Mesenteric fat pad (tissue), 1 donor: ENCODE measurements around the gene HPCA. TPM values are rescaled to one million over a fixed set of nuclear protein-coding genes. Genes with fewer than 3 reads are reported as not detected.

Source experiments
- DNase-seq: peaks from one replicate; pipeline ENCODE4 v3.0.0-alpha.2; 2020; ENCODE audit warnings: low spot score
- total RNA-seq: library from RNA; stranded (reverse); fragmentation: NEBNext Ultra II Directional; extraction: Animal tissue kit (Norgen Biotek cat#: 25700); gene quantifications from one replicate; pipeline ENCODE4 v1.2.1, GENCODE V29; 2021
- donor health status: DM: yes; HTN: yes; CAD: no.

Gene HPCA
- total RNA-seq, 1 donor from 2014 or later, result not detected

- DNase-seq, result peak; percentile 68
Measured at GRCh38 chr1:32870615-32871363, 15.5 kb upstream of the HPCA start, which contains the start of gene FNDC5. Gene FNDC5 (minus strand): TSS chr1:32870912.

- DNase-seq, result peak; percentile 43
Measured at GRCh38 chr1:32871364-32872191, 14.7 kb upstream of the HPCA start.

GRCh38 chr1:32872192-32872460 lies 14.2 kb upstream of the HPCA start:
- peak; percentile 37 for DNase-seq

- DNase-seq, result peak; percentile 39
Measured at GRCh38 chr1:32873484-32873883, 12.8 kb upstream of the HPCA start.

GRCh38 chr1:32874860-32875752 lies 11.2 kb upstream of the HPCA start:
- DNase-seq, result peak; percentile 72

- no peak for DNase-seq
Measured at GRCh38 chr1:32876341-32877210, 9.7 kb upstream of the HPCA start.

GRCh38 chr1:32877211-32878110 lies 8.8 kb upstream of the HPCA start:
- DNase-seq, result no peak

- no peak for DNase-seq
Measured at GRCh38 chr1:32878183-32878582, 8.1 kb upstream of the HPCA start.

- no peak for DNase-seq
Measured at GRCh38 chr1:32878637-32879041, 7.7 kb upstream of the HPCA start.

GRCh38 chr1:32881291-32881690 lies 5.0 kb upstream of the HPCA start:
- no peak for DNase-seq

GRCh38 chr1:32881871-32882850 lies 4.1 kb upstream of the HPCA start:
- DNase-seq, result no peak

GRCh38 chr1:32883338-32884031 lies 2.8 kb upstream of the HPCA start:
- DNase-seq, result no peak

- no peak for DNase-seq
Measured at GRCh38 chr1:32884032-32884372, 2.3 kb upstream of the HPCA start.

- DNase-seq, result no peak
Measured at GRCh38 chr1:32884726-32885125, 1.6 kb upstream of the HPCA start.

- DNase-seq, result no peak
Measured at GRCh38 chr1:32885676-32886003, 651 bp upstream of the HPCA start.

- no peak for DNase-seq
Measured at GRCh38 chr1:32886828-32887414, 630 bp downstream of the HPCA start.

GRCh38 chr1:32887623-32888022 lies 1.3 kb downstream of the HPCA start:
- DNase-seq, result no peak

GRCh38 chr1:32888134-32888533 lies 1.8 kb downstream of the HPCA start:
- no peak for DNase-seq
